RWPE1 (cell line): ENCODE results near the gene ARTN.

Source experiments
- CTCF ChIA-PET: fragments of 350-600 bp; sonication (Branson Sonifier 250); formaldehyde crosslinking; extraction: SDS; loops from one replicate; lab custom pipeline; 2021; lab: Yijun Ruan, JAX
- POLR2A ChIA-PET: fragments of 400-600 bp; formaldehyde crosslinking; extraction: SDS; loops from one replicate; lab custom pipeline; 2020; ENCODE audit warnings: antibody characterized with exemption; ENCODE audit not compliant: low non-redundant PET; lab: Yijun Ruan, JAX
- DNase-seq: peaks from one replicate; pipeline ENCODE4 v3.0.0; 2012; ENCODE audit warnings: low spot score
- H3K27ac ChIP-seq: fragments of 450-650 bp; 2 replicates; pipeline ENCODE4 v1.5.1; 2017
- TF ChIP-seq, protein P1 (sequence below): fragments of 450-650 bp; conservative IDR thresholded peaks from 2 replicates; pipeline ENCODE4 v1.5.1; 2017; ENCODE audit warnings: low read depth, mild to moderate bottlenecking

The ARTN gene

DNA sequence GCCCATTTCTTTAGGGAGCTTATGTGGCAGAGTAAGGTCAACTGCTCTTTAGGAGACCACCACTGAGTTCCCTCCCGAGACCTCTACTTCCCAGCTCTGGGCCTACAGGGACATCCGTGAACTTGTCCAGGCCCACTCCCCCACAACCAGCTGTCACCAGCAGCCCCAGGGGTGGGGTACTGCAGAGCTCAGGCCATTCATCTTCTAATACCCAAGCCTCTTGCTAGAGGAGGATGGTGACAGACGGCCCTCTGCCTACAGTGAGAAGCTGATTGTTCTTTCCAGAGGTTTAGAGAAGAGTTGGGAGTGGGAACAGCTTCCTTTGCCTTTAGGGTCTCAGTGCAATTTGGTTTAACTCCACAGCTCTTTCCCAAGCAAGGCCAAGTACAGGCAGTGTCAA is 33.2 kb upstream of the ARTN start:
- POLR2A ChIA-PET: no interaction called here
- no peak for DNase-seq
- peak overlapping the region; percentile 65 for H3K27ac ChIP-seq
- TF ChIP-seq, protein P1, sequence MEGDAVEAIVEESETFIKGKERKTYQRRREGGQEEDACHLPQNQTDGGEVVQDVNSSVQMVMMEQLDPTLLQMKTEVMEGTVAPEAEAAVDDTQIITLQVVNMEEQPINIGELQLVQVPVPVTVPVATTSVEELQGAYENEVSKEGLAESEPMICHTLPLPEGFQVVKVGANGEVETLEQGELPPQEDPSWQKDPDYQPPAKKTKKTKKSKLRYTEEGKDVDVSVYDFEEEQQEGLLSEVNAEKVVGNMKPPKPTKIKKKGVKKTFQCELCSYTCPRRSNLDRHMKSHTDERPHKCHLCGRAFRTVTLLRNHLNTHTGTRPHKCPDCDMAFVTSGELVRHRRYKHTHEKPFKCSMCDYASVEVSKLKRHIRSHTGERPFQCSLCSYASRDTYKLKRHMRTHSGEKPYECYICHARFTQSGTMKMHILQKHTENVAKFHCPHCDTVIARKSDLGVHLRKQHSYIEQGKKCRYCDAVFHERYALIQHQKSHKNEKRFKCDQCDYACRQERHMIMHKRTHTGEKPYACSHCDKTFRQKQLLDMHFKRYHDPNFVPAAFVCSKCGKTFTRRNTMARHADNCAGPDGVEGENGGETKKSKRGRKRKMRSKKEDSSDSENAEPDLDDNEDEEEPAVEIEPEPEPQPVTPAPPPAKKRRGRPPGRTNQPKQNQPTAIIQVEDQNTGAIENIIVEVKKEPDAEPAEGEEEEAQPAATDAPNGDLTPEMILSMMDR: no peak
- CTCF ChIA-PET: interaction anchor here (0.6 kb wide), 1 partner anchor 149 kb away, joined by 4 read pairs; no protein-coding TSS in a partner anchor

DNA sequence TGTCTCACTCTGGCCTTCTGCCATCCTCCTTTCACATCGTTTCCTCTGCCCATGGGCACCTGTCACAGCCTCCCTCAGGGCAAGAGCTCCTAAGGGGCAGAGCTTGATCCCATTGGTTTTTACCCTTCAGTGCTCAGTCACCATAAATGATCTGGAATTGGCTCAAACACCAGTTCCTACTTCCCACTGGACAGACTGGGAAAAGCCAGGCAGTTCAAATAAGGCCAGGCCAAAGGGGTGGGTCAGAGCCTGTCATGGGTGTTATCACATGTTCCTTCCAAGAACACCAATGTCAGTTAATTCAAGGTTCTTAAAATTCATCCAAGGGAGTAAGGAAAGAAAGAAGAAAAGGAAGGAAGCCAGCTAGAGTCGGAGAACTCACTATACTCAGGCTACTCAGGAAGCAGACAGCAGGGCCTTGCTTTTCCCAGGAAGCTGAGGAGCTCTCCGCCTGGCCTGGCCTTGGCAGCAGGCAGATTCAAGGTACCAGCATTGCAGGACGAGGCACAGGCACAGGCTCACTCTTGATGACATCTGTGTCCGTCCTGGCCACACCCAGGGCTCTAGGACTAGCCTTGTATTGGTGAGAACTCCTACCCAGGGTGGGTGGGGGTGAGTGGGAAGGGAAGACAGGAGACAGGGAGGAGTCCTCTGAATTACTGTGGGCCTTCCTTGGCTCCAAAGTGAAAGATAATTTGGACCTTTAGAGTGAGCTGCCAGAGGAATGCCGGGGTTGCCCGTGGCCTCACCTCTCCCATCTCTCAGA is 32.2 kb upstream of the ARTN start:
- TF ChIP-seq, protein P1: no peak
- ChIA-PET POLR2A (no interaction called here), CTCF (interaction anchor here (0.6 to 1.9 kb wide), 2 partner anchors 57 to 138 kb away, joined by 5 to 9 read pairs; no protein-coding TSS in a partner anchor)
- no peak for DNase-seq
- peak overlapping the region; percentile 65 for H3K27ac ChIP-seq

- TF ChIP-seq, protein P1: no peak
- POLR2A ChIA-PET: interaction anchor here (0.5 kb wide), 1 partner anchor 135 kb away, joined by 3 read pairs; no protein-coding TSS in a partner anchor
- H3K27ac ChIP-seq: peak overlapping the region; percentile 65
- no peak for DNase-seq
- CTCF ChIA-PET: interaction anchor here (0.6 to 1.9 kb wide), 2 partner anchors 139 to 1187 kb away, joined by 3 to 5 read pairs; no protein-coding TSS in a partner anchor
Measured at GRCh38 chr1:43902058-43902831, 31.4 kb upstream of the ARTN start.

- ChIA-PET CTCF (no interaction called here), POLR2A (no interaction called here)
- DNase-seq: no peak
- H3K27ac ChIP-seq: peak overlapping the region; percentile 15; the same call in 1 of the 2 replicates
- TF ChIP-seq, protein P1: no peak
Measured at GRCh38 chr1:43904660-43905551, 28.7 kb upstream of the ARTN start.

GRCh38 chr1:43908226-43908625 is 25.4 kb upstream of the ARTN start:
- POLR2A ChIA-PET: no interaction called here
- CTCF ChIA-PET: interaction anchor here (0.7 to 3.7 kb wide), 3 partner anchors 26 to 46 kb away, joined by 3 to 20 read pairs (median 3); no protein-coding TSS in a partner anchor
- no peak for DNase-seq
- H3K27ac ChIP-seq: peak overlapping the region; percentile 24; the same call in 1 of the 2 replicates
- TF ChIP-seq, protein P1: no peak
